ENCODE data around the gene PTPN6. TPM values are rescaled to one million over a fixed set of nuclear protein-coding genes. Genes with fewer than 3 reads are reported as not detected.

Gene PTPN6
- total RNA-seq, 2 donors from 2014 or later: 71.6 to 131 TPM

GRCh38 chr12:6941782-6942181 is 9.4 kb upstream of the PTPN6 start:
- no peaks in the 10 kb centered on the region for H3K27me3 Mint-ChIP-seq
- H3K27ac Mint-ChIP-seq: peak overlapping the region in 1 of 2 donors; percentile 97
- no peak overlapping the region for H3K4me3 Mint-ChIP-seq
- H3K4me1 Mint-ChIP-seq (ENCODE audit: low read depth in 2 of 2): peaks cover 37 to 52% of the 10 kb centered on the region in 2 donors
- H3K36me3 Mint-ChIP-seq: no peaks in the 10 kb centered on the region
- no peaks in the 10 kb centered on the region for H3K9me3 Mint-ChIP-seq
- ATAC-seq (no peak), DNase-seq (ENCODE audit: low spot score) (no peak)

GRCh38 chr12:6942331-6942665 is 8.9 kb upstream of the PTPN6 start:
- H3K27me3 Mint-ChIP-seq: no peaks in the 10 kb centered on the region
- H3K4me1 Mint-ChIP-seq (ENCODE audit: low read depth in 2 of 2): peaks cover 38 to 54% of the 10 kb centered on the region in 2 donors
- ATAC-seq (no peak), DNase-seq (ENCODE audit: low spot score) (no peak)
- no peaks in the 10 kb centered on the region for H3K36me3 Mint-ChIP-seq
- H3K27ac Mint-ChIP-seq: peak overlapping the region; percentile 95 to 97
- H3K4me3 Mint-ChIP-seq: no peak overlapping the region
- no peaks in the 10 kb centered on the region for H3K9me3 Mint-ChIP-seq

- Mint-ChIP-seq H3K9me3 (no peaks in the 10 kb centered on the region), H3K4me3 (peak overlapping the region; percentile 85), H3K27ac (peak overlapping the region; percentile 95 to 97), H3K36me3 (no peaks in the 10 kb centered on the region), H3K4me1 (ENCODE audit: low read depth in 2 of 2) (peaks cover 42 to 58% of the 10 kb centered on the region in 2 donors), H3K27me3 (no peaks in the 10 kb centered on the region)
- peak; percentile 47 to 57 for ATAC-seq
- DNase-seq (ENCODE audit: low spot score): no peak
These were observed 7.8 kb upstream of the PTPN6 start for GRCh38 chr12:6943389-6943721.

- H3K9me3 Mint-ChIP-seq: no peaks in the 10 kb centered on the region
- H3K36me3 Mint-ChIP-seq: no peaks in the 10 kb centered on the region
- peaks cover 45 to 62% of the 10 kb centered on the region in 2 donors for H3K4me1 Mint-ChIP-seq (ENCODE audit: low read depth in 2 of 2)
- H3K4me3 Mint-ChIP-seq: peak within 1 kb of the TSS; percentile 85
- peak; percentile 92 for DNase-seq (ENCODE audit: low spot score)
- peak; percentile 87 to 89 for ATAC-seq
- peak within 1 kb of the TSS; percentile 95 to 97 for H3K27ac Mint-ChIP-seq
- H3K27me3 Mint-ChIP-seq: no peaks in the 10 kb centered on the region
These were observed 7.3 kb upstream of the PTPN6 start, which contains the start of the genes C12orf57 and RNU7-1 for GRCh38 chr12:6943722-6944380. TSS of gene C12orf57 (plus strand) at chr12:6944022. CDS start at chr12:6944122, 100 bp downstream. TSS of gene RNU7-1 (plus strand) at chr12:6943816.

GRCh38 chr12:6944381-6945186 is 6.6 kb upstream of the PTPN6 start:
- Mint-ChIP-seq H3K4me3 (peak overlapping the region; percentile 85), H3K9me3 (no peaks in the 10 kb centered on the region), H3K4me1 (ENCODE audit: low read depth in 2 of 2) (peaks cover 51 to 62% of the 10 kb centered on the region in 2 donors), H3K27ac (peak overlapping the region; percentile 95 to 97), H3K27me3 (no peaks in the 10 kb centered on the region), H3K36me3 (no peaks in the 10 kb centered on the region)
- ATAC-seq (peak; percentile 71 to 72), DNase-seq (ENCODE audit: low spot score) (peak; percentile 93)

GRCh38 chr12:6945613-6946012 is 5.5 kb upstream of the PTPN6 start:
- Mint-ChIP-seq H3K4me3 (peak overlapping the region; percentile 85), H3K27me3 (no peaks in the 10 kb centered on the region), H3K36me3 (no peaks in the 10 kb centered on the region), H3K4me1 (ENCODE audit: low read depth in 2 of 2) (peaks cover 61 to 67% of the 10 kb centered on the region in 2 donors), H3K27ac (peak overlapping the region; percentile 95 to 97), H3K9me3 (no peaks in the 10 kb centered on the region)
- ATAC-seq (no peak), DNase-seq (ENCODE audit: low spot score) (no peak)

- Mint-ChIP-seq H3K27ac (peak overlapping the region; percentile 95 to 97), H3K36me3 (no peaks in the 10 kb centered on the region), H3K27me3 (no peaks in the 10 kb centered on the region), H3K4me3 (peak overlapping the region; percentile 85), H3K9me3 (no peaks in the 10 kb centered on the region), H3K4me1 (ENCODE audit: low read depth in 2 of 2) (peaks cover 66 to 72% of the 10 kb centered on the region in 2 donors)
- DNase-seq (ENCODE audit: low spot score) (no peak), ATAC-seq (no peak)
These were observed 4.9 kb upstream of the PTPN6 start for GRCh38 chr12:6946033-6946919.

- Mint-ChIP-seq H3K9me3 (no peaks in the 10 kb centered on the region), H3K27me3 (no peaks in the 10 kb centered on the region), H3K27ac (peak overlapping the region; percentile 95 to 97), H3K4me1 (ENCODE audit: low read depth in 2 of 2) (peaks cover 69 to 75% of the 10 kb centered on the region in 2 donors), H3K4me3 (peak overlapping the region; percentile 85), H3K36me3 (no peaks in the 10 kb centered on the region)
- DNase-seq (ENCODE audit: low spot score) (no peak), ATAC-seq (no peak)
These were observed 4.2 kb upstream of the PTPN6 start for GRCh38 chr12:6946920-6947374.

GRCh38 chr12:6947615-6948014 is 3.5 kb upstream of the PTPN6 start:
- H3K36me3 Mint-ChIP-seq: no peaks in the 10 kb centered on the region
- no peaks in the 10 kb centered on the region for H3K9me3 Mint-ChIP-seq
- DNase-seq (ENCODE audit: low spot score) (no peak), ATAC-seq (no peak)
- no peaks in the 10 kb centered on the region for H3K27me3 Mint-ChIP-seq
- H3K27ac Mint-ChIP-seq: peak overlapping the region; percentile 95 to 97
- H3K4me3 Mint-ChIP-seq: peak overlapping the region; percentile 7
- peaks cover 73 to 79% of the 10 kb centered on the region in 2 donors for H3K4me1 Mint-ChIP-seq (ENCODE audit: low read depth in 2 of 2)

- no peaks in the 10 kb centered on the region for H3K9me3 Mint-ChIP-seq
- no peaks in the 10 kb centered on the region for H3K36me3 Mint-ChIP-seq
- H3K4me3 Mint-ChIP-seq: peak overlapping the region; percentile 65
- peak overlapping the region; percentile 95 to 97 for H3K27ac Mint-ChIP-seq
- peaks cover 76 to 80% of the 10 kb centered on the region in 2 donors for H3K4me1 Mint-ChIP-seq (ENCODE audit: low read depth in 2 of 2)
- DNase-seq (ENCODE audit: low spot score): no peak
- peak in 1 of 2 donors; percentile 3 for ATAC-seq
- no peaks in the 10 kb centered on the region for H3K27me3 Mint-ChIP-seq
These were observed 2.1 kb upstream of the PTPN6 start for GRCh38 chr12:6948873-6949594.

GRCh38 chr12:6950401-6950801 is 755 bp upstream of the PTPN6 start:
- peaks cover 77 to 79% of the 10 kb centered on the region in 2 donors for H3K4me1 Mint-ChIP-seq (ENCODE audit: low read depth in 2 of 2)
- no peak for DNase-seq (ENCODE audit: low spot score)
- no peaks in the 10 kb centered on the region for H3K36me3 Mint-ChIP-seq
- ATAC-seq: no peak
- H3K9me3 Mint-ChIP-seq: no peaks in the 10 kb centered on the region
- H3K4me3 Mint-ChIP-seq: peak overlapping the region; percentile 92
- no peaks in the 10 kb centered on the region for H3K27me3 Mint-ChIP-seq
- H3K27ac Mint-ChIP-seq: peak overlapping the region; percentile 95 to 97

GRCh38 chr12:6951551-6952120 is 480 bp downstream of the PTPN6 start:
- peak overlapping the region; percentile 95 to 97 for H3K27ac Mint-ChIP-seq
- ATAC-seq (peak in 1 of 2 donors; percentile 2), DNase-seq (ENCODE audit: low spot score) (peak; percentile 55)
- H3K4me1 Mint-ChIP-seq (ENCODE audit: low read depth in 2 of 2): peaks cover 80 to 84% of the 10 kb centered on the region in 2 donors
- H3K4me3 Mint-ChIP-seq: peak overlapping the region; percentile 92
- no peaks in the 10 kb centered on the region for H3K27me3 Mint-ChIP-seq
- no peaks in the 10 kb centered on the region for H3K36me3 Mint-ChIP-seq
- no peaks in the 10 kb centered on the region for H3K9me3 Mint-ChIP-seq
